H1 (cell line): ENCODE measurements around the gene SMC3. TPM values are rescaled to one million over a fixed set of nuclear protein-coding genes. Genes with fewer than 3 reads are reported as not detected.

Source experiments
- CTCF ChIA-PET: fragments of 300-600 bp; sonication (Branson Sonifier 250); formaldehyde crosslinking; loops from one replicate; lab custom pipeline; 2021; ENCODE audit not compliant: partially characterized antibody; lab: Charles Lee
- POLR2A ChIA-PET: fragments of 300-600 bp; sonication (Branson Sonifier 250); formaldehyde crosslinking; loops from one replicate; lab custom pipeline; 2021; ENCODE audit warnings: inconsistent platforms; ENCODE audit not compliant: partially characterized antibody; lab: Charles Lee
- DNase-seq, 2 experiments: peaks; one replicate each; pipeline versions ENCODE4 v3.0.0 to v3.0.0-alpha.2; 2010 to 2022; ENCODE audit warnings: low spot score in 2 of 2, low read depth in 1 of 2, mixed read lengths in 1 of 2
- FAIRE-seq: peaks from 2 replicates; lab custom pipeline; 2011; peaks lifted over from hg19 to GRCh38; lab: Jason Lieb, UNC
- H2AFZ ChIP-seq: 2 replicates; pipeline ENCODE4 v1.8.1; 2012; ENCODE audit warnings: low read length, inconsistent platforms
- H2AK5ac ChIP-seq: 2 replicates; pipeline ENCODE4 v1.6.1; 2013; ENCODE audit warnings: low read depth, low read length
- H2BK120ac ChIP-seq: replicated peaks from 2 replicates; pipeline ENCODE3; 2013; ENCODE audit warnings: low read depth, low read length, inconsistent platforms
- H2BK12ac ChIP-seq: 2 replicates; pipeline ENCODE4 v1.6.1; 2013; ENCODE audit warnings: low read depth, low read length
- H2BK15ac ChIP-seq: 2 replicates; pipeline ENCODE4 v1.6.1; 2013; ENCODE audit warnings: low read length
- H2BK20ac ChIP-seq: 2 replicates; pipeline ENCODE4 v1.6.1; 2013; ENCODE audit warnings: low read length
- H2BK5ac ChIP-seq: 2 replicates; pipeline ENCODE4 v1.6.1; 2013; ENCODE audit warnings: low read depth, low read length
- H3K14ac ChIP-seq: 2 replicates; pipeline ENCODE4 v1.6.1; 2013; ENCODE audit warnings: inconsistent platforms; ENCODE audit not compliant: insufficient read length
- H3K18ac ChIP-seq: 2 replicates; pipeline ENCODE4 v1.6.1; 2013; ENCODE audit warnings: low read length; ENCODE audit errors: extremely low read depth
- H3K23ac ChIP-seq: 2 replicates; pipeline ENCODE4 v1.6.1; 2013; ENCODE audit warnings: inconsistent platforms; ENCODE audit not compliant: insufficient read length
- H3K23me2 ChIP-seq: 2 replicates; pipeline ENCODE4 v1.6.1; 2013; ENCODE audit warnings: low read depth, low read length
- H3K27ac ChIP-seq: 2 replicates; pipeline ENCODE4 v1.6.1; 2011; ENCODE audit warnings: low read depth, low read length, inconsistent platforms
- H3K27me3 ChIP-seq, 4 experiments: replicated peaks in 1 of 4; 1 replicate in 1 of 4; 2 replicates in 3 of 4; pipeline versions ENCODE4 v1.6.1 to v1.8.1; 2011 to 2013; ENCODE audit warnings: low read length in 3 of 4, mild to moderate bottlenecking in 3 of 4, inconsistent platforms in 2 of 4, mixed read lengths in 2 of 4, moderate library complexity in 1 of 4; ENCODE audit not compliant: control insufficient read depth in 3 of 4, insufficient read depth in 3 of 4; ENCODE audit errors: extremely low read depth in 1 of 4
- H3K36me3 ChIP-seq, 4 experiments: 2 replicates each; pipeline versions ENCODE4 v1.6.1 to v1.8.1; 2011 to 2013; ENCODE audit warnings: mild to moderate bottlenecking in 4 of 4, low read length in 3 of 4, moderate library complexity in 2 of 4, control low read depth in 1 of 4, inconsistent platforms in 1 of 4; ENCODE audit not compliant: insufficient read depth in 4 of 4, control insufficient read depth in 2 of 4
- H3K4ac ChIP-seq: replicated peaks from 2 replicates; pipeline ENCODE3; 2013; ENCODE audit warnings: low read length, low read depth, mixed read lengths, inconsistent platforms; ENCODE audit not compliant: insufficient read length
- H3K4me1 ChIP-seq, 4 experiments: replicated peaks in 1 of 4; 1 replicate in 1 of 4; 2 replicates in 3 of 4; pipeline versions ENCODE4 v1.6.1 to v1.8.1; 2011 to 2013; ENCODE audit warnings: low read length in 3 of 4, inconsistent platforms in 2 of 4, mixed read lengths in 1 of 4; ENCODE audit not compliant: insufficient read depth in 4 of 4, control insufficient read depth in 3 of 4
- H3K4me2 ChIP-seq, 2 experiments: 2 replicates each; pipeline versions ENCODE4 v1.6.1 to v1.8.1; 2011 to 2013; ENCODE audit warnings: low read depth in 2 of 2, low read length in 2 of 2, control low read depth in 1 of 2, inconsistent platforms in 1 of 2, mild to moderate bottlenecking in 1 of 2; ENCODE audit not compliant: insufficient read depth in 1 of 2
- H3K4me3 ChIP-seq, 4 experiments: fragments of 200-600, 300-600 bp in 1 of 4; sonication (generic), shearing (Covaris generic), sonication (Bioruptor Twin) in 1 of 4; 2 replicates each; pipeline versions ENCODE4 v1.5.1 to v1.8.1; 2011 to 2016; ENCODE audit warnings: low read length in 4 of 4, low read depth in 3 of 4, control low read depth in 2 of 4, inconsistent platforms in 2 of 4, mild to moderate bottlenecking in 2 of 4, mixed read lengths in 1 of 4, moderate library complexity in 1 of 4; ENCODE audit not compliant: insufficient read depth in 2 of 4; ENCODE audit errors: extremely low read depth in 1 of 4
- H3K56ac ChIP-seq: replicated peaks from 2 replicates; pipeline ENCODE3; 2013; ENCODE audit warnings: low read depth, mild to moderate bottlenecking, mixed read lengths, low read length, inconsistent platforms; ENCODE audit not compliant: insufficient read length
- H3K79me1 ChIP-seq: 2 replicates; pipeline ENCODE4 v1.6.1; 2013; ENCODE audit warnings: low read depth, low read length, control low read depth
- H3K79me2 ChIP-seq, 2 experiments: 2 replicates each; pipeline versions ENCODE4 v1.6.1 to v1.8.1; 2012 to 2013; ENCODE audit warnings: low read length in 2 of 2, mild to moderate bottlenecking in 2 of 2, inconsistent platforms in 1 of 2; ENCODE audit not compliant: insufficient read depth in 2 of 2, control insufficient read depth in 1 of 2
- H3K9ac ChIP-seq, 4 experiments: replicated peaks in 1 of 4; 1 replicate in 1 of 4; 2 replicates in 3 of 4; pipeline versions ENCODE4 v1.6.1 to v1.8.1; 2011 to 2013; ENCODE audit warnings: low read depth in 3 of 4, low read length in 3 of 4, control low read depth in 2 of 4, mild to moderate bottlenecking in 2 of 4, moderate library complexity in 2 of 4, inconsistent platforms in 1 of 4; ENCODE audit errors: extremely low read depth in 1 of 4
- H3K9me3 ChIP-seq, 2 experiments: 2 replicates each; pipeline versions ENCODE4 v1.6.1 to v1.8.1; 2012 to 2013; ENCODE audit warnings: mild to moderate bottlenecking in 2 of 2, moderate library complexity in 2 of 2, control low read depth in 1 of 2, inconsistent platforms in 1 of 2, low read depth in 1 of 2, low read length in 1 of 2, mixed read lengths in 1 of 2; ENCODE audit not compliant: insufficient read depth in 2 of 2
- H4K20me1 ChIP-seq, 2 experiments: replicated peaks in 1 of 2; 2 replicates each; pipeline versions ENCODE3 to v1.8.1; 2011 to 2013; ENCODE audit warnings: inconsistent platforms in 2 of 2, low read length in 2 of 2, mild to moderate bottlenecking in 1 of 2; ENCODE audit not compliant: insufficient read depth in 2 of 2, control insufficient read depth in 1 of 2
- H4K5ac ChIP-seq: 2 replicates; pipeline ENCODE4 v1.6.1; 2013; ENCODE audit warnings: low read length, low read depth, mixed read lengths, inconsistent platforms; ENCODE audit not compliant: insufficient read length
- H4K8ac ChIP-seq: 2 replicates; pipeline ENCODE4 v1.8.0; 2013; ENCODE audit warnings: mild to moderate bottlenecking, moderate library complexity, low read length, inconsistent platforms; ENCODE audit not compliant: insufficient read depth; ENCODE audit errors: extremely low read depth
- H4K91ac ChIP-seq: replicated peaks from 2 replicates; pipeline ENCODE3; 2013; ENCODE audit warnings: low read length, mixed read lengths, inconsistent platforms; ENCODE audit not compliant: insufficient read length
- RAD21 ChIP-seq, 2 experiments: IDR thresholded peaks in 1 of 2; conservative IDR thresholded peaks in 1 of 2; 2 replicates each; pipeline ENCODE4 v1.6.1; 2011; ENCODE audit warnings: low read depth in 2 of 2, low read length in 2 of 2, improper control_type of control experiment in 1 of 2, inconsistent platforms in 1 of 2, mild to moderate bottlenecking in 1 of 2, moderate library complexity in 1 of 2
- ZNF274 ChIP-seq: IDR thresholded peaks from 2 replicates; pipeline ENCODE4 v1.7.0; 2012; ENCODE audit warnings: low read length, borderline replicate concordance; ENCODE audit errors: extremely low read depth
- WGBS, 2 experiments: shearing (Covaris generic) in 1 of 2; methylation state at CpG; one replicate each; pipeline versions ENCODE4 v1.1.6 to v1.1.7; 2013 to 2015; ENCODE audit warnings: low lambda C conversion rate in 2 of 2, mixed read lengths in 2 of 2, inconsistent platforms in 1 of 2, low coverage in 1 of 2, missing lambda C conversion rate in 1 of 2; ENCODE audit not compliant: insufficient replicate concordance in 2 of 2, insufficient coverage in 1 of 2, insufficient read length in 1 of 2; ENCODE audit errors: extremely low coverage in 1 of 2, missing lambda C conversion rate in 1 of 2; 5-methylcytosine and 5-hydroxymethylcytosine counted together
- polyA plus RNA-seq, 7 experiments: library from polyadenylated mRNA; depleted of rRNA in 3 of 7; stranded (reverse) in 5 of 7; unstranded in 2 of 7; fragments of >200 nt in 5 of 7; fragments of 200-250 nt in 2 of 7; gene quantifications; 1 replicate in 5 of 7; 2 replicates in 1 of 7; 4 replicates in 1 of 7; pipeline versions ENCODE4 v1.2.1 to v1.2.3, GENCODE V29; 2011 to 2013; ENCODE audit warnings: missing spikeins in 2 of 7, mixed read lengths in 2 of 7
- total RNA-seq: library from RNA; stranded (reverse); fragmentation: NEBNext Ultra II Directional; extraction: Animal tissue kit (Norgen Biotek cat#: 25700); gene quantifications from 2 replicates; pipeline ENCODE4 v1.2.1, GENCODE V29; 2021

The SMC3 gene
- total and polyA plus RNA-seq, 2 of the 8 experiments (the other 6 are each of a cell fraction or from before 2014, with no cell fraction given) = 12.7 to 93.4 TPM

DNA sequence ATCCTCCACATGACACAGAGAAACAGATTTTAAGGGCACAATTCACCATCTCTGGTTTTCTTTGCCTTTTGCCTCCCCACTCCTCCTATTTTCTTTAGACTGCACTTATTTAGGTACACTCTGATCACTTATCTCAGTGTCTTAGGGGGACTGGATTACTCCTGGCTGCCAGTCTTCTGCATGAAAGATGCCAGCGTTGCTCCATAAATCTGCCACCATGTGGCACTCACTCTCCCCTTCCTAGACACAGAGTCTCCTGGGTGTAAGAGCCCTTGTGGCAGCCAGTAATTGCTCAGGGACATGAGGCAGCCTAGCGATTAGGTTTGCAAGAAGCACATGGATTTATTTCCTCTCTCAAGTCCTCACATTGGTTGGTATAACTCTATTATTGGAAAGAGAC, 42.1 kb downstream of the SMC3 start:
- Histone ChIP-seq H4K5ac (no peak overlapping the region), H4K8ac (no peak overlapping the region), H3K4me1 (peaks cover 5 to 9% (median 8%) of the 10 kb centered on the region in 4 experiments), H4K20me1 (no peaks in the 10 kb centered on the region), H3K9ac (no peak overlapping the region), H3K36me3 (peaks cover 2 to 17% (median 5%) of the 10 kb centered on the region in 4 experiments; a peak in 5 of 8 replicates), H3K4me3 (no peak overlapping the region), H3K23me2 (no peaks in the 10 kb centered on the region), H3K4me2 (no peak overlapping the region), H2BK15ac (no peak overlapping the region), H3K79me2 (no peaks in the 10 kb centered on the region), H3K9me3 (no peaks in the 10 kb centered on the region), H3K27ac (no peak overlapping the region), H2AFZ (no peak overlapping the region), H3K79me1 (no peaks in the 10 kb centered on the region), H2AK5ac (no peak overlapping the region), H2BK20ac (no peak overlapping the region), H2BK120ac (no peak overlapping the region), H2BK5ac (no peak overlapping the region), H3K14ac (no peak overlapping the region), H3K27me3 (no peaks in the 10 kb centered on the region), H4K91ac (no peak overlapping the region), H3K56ac (no peak overlapping the region), H3K23ac (no peak overlapping the region), H2BK12ac (no peak overlapping the region), H3K4ac (no peak overlapping the region), H3K18ac (no peak overlapping the region)
- 72% methylated on average over 2 of the region's 2 CpGs; no CpG with 5 or more reads in 1 of the 2 experiments for WGBS, 2 experiments
- no peak for FAIRE-seq
- no peak for DNase-seq
- CTCF ChIA-PET = interaction anchor here (0.8 to 3.1 kb wide), 12 partner anchors 9 to 310 kb away, joined by 3 to 36 read pairs (median 6); no protein-coding TSS in a partner anchor
- POLR2A ChIA-PET = no interaction called here
- TF ChIP-seq RAD21 (IDR thresholded peaks at IDR 0.05 in 1 of 2, conservative IDR thresholded peaks at IDR 0.05 in 1 of 2; ENCODE audit: low read depth in 2 of 2, low read length in 2 of 2) (peak; percentile 13 to 25; a peak in 2 of 4 replicates), ZNF274 (no peak)
